Aorta (tissue), 5 donors: ENCODE measurements around the gene CELF2. TPM values are rescaled to one million over a fixed set of nuclear protein-coding genes. Genes with fewer than 3 reads are reported as not detected.

Experiments
- ATAC-seq: fragments of 200-7000 bp; cut with Tn5 transposase; one replicate; pipeline ENCODE4 v1.9.1; 2022; ENCODE audit warnings: moderate library complexity; ENCODE audit not compliant: low FRiP score
- DNase-seq, 2 donors: peaks; one replicate each; pipeline ENCODE4 v3.0.0-alpha.2; 2020
- H3K27ac ChIP-seq, 2 donors: one replicate each; pipeline ENCODE4 v1.5.1; 2013; ENCODE audit warnings: low read length in 2 of 2, mild to moderate bottlenecking in 2 of 2, moderate library complexity in 2 of 2, control low read depth in 1 of 2, inconsistent platforms in 1 of 2, low read depth in 1 of 2
- H3K27me3 ChIP-seq, 2 donors: one replicate each; pipeline ENCODE4 v1.6.1; 2013; ENCODE audit warnings: control low read depth in 1 of 2, low read length in 1 of 2, mild to moderate bottlenecking in 1 of 2, moderate library complexity in 1 of 2; ENCODE audit not compliant: insufficient read depth in 2 of 2, control insufficient read depth in 1 of 2
- H3K36me3 ChIP-seq, 2 donors: one replicate each; pipeline ENCODE4 v1.6.1; 2013; ENCODE audit warnings: control low read depth in 1 of 2, low read length in 1 of 2, mild to moderate bottlenecking in 1 of 2; ENCODE audit not compliant: insufficient read depth in 2 of 2, control insufficient read depth in 1 of 2
- H3K4me1 ChIP-seq, 2 donors: one replicate each; pipeline ENCODE4 v1.6.1; 2013; ENCODE audit warnings: low read length in 2 of 2, control low read depth in 1 of 2, mild to moderate bottlenecking in 1 of 2, moderate library complexity in 1 of 2; ENCODE audit not compliant: insufficient read depth in 2 of 2, control insufficient read depth in 1 of 2
- H3K4me3 ChIP-seq, 2 donors: one replicate each; pipeline ENCODE4 v1.5.1; 2013; ENCODE audit warnings: low read length in 2 of 2, control low read depth in 1 of 2, mild to moderate bottlenecking in 1 of 2
- H3K9me3 ChIP-seq: one replicate; pipeline ENCODE4 v1.6.1; 2013; ENCODE audit warnings: mild to moderate bottlenecking, low read length; ENCODE audit not compliant: control insufficient read depth
- WGBS, 2 donors: extraction: QIAGEN DNeasy Blood & Tissue Kit; methylation state at CpG; one replicate each; pipeline ENCODE4 v1.1.7; 2013; 5-methylcytosine and 5-hydroxymethylcytosine counted together
- intact Hi-C, 2 donors: fragments of 100-400 bp; cut with DNase I; formaldehyde crosslinking; loops; one replicate each; pipeline versions ENCODE4 v1.14.2 to v1.15.0; 2022
- polyA plus RNA-seq, 2 donors: library from polyadenylated mRNA; stranded (reverse); fragments of 200-250 nt; gene quantifications; one replicate each; pipeline ENCODE4 v1.2.3, GENCODE V29; 2013
- total RNA-seq, 2 donors: library from RNA; stranded (reverse); fragmentation: NEBNext Ultra II Directional; extraction: Animal tissue kit (Norgen Biotek cat#: 25700); gene quantifications; one replicate each; pipeline ENCODE4 v1.2.1, GENCODE V29; 2021
- donor health status: healthy with polysubstance abuse.
- donor health status: Bipolar disorder and iron deficiency.
- donor health status: DM: no; HTN: no; CAD: no.
- donor health status: DM: no; HTN: no; CAD: no.
- donor health status: DM: yes; HTN: yes; CAD: no.

Gene CELF2
- total and polyA plus RNA-seq, 4 donors: 10.9 to 55.4 (median 36.4) TPM

- no peak for DNase-seq
- no peak overlapping the region for H3K27ac ChIP-seq
- no peaks in the 10 kb centered on the region for H3K9me3 ChIP-seq
- H3K36me3 ChIP-seq: no peaks in the 10 kb centered on the region
- H3K4me3 ChIP-seq: no peak overlapping the region
- intact Hi-C loops: no loop called here
- H3K4me1 ChIP-seq: no peaks in the 10 kb centered on the region
- 93 to 95% methylated on average over 5 of the region's 5 CpGs for WGBS, 2 donors
- ATAC-seq: no peak
- no peaks in the 10 kb centered on the region for H3K27me3 ChIP-seq
These were observed 173.5 kb downstream of the CELF2 start for GRCh38 chr10:11191190-11191589.

- intact Hi-C loops: no loop called here
- no peaks in the 10 kb centered on the region for H3K4me1 ChIP-seq
- ATAC-seq (no peak), DNase-seq (no peak)
- no peaks in the 10 kb centered on the region for H3K9me3 ChIP-seq
- 81 to 83% methylated on average over 5 of the region's 5 CpGs for WGBS, 2 donors
- no peak overlapping the region for H3K27ac ChIP-seq
- no peak overlapping the region for H3K4me3 ChIP-seq
- H3K36me3 ChIP-seq: no peaks in the 10 kb centered on the region
- no peaks in the 10 kb centered on the region for H3K27me3 ChIP-seq
These were observed 174.0 kb downstream of the CELF2 start for GRCh38 chr10:11191678-11192077.

- WGBS, 2 donors: 73 to 76% methylated on average over 11 of the region's 11 CpGs
- DNase-seq: peak in 1 of 2 donors; percentile 75
- Histone ChIP-seq H3K4me3 (no peak overlapping the region), H3K36me3 (no peaks in the 10 kb centered on the region), H3K27ac (no peak overlapping the region), H3K4me1 (no peaks in the 10 kb centered on the region), H3K9me3 (no peaks in the 10 kb centered on the region), H3K27me3 (no peaks in the 10 kb centered on the region)
- peak; percentile 66 for ATAC-seq
- intact Hi-C loops: no loop called here
These were observed 174.8 kb downstream of the CELF2 start for GRCh38 chr10:11192304-11193000.

- WGBS, 2 donors: 55 to 58% methylated on average over 7 of the region's 7 CpGs
- no peaks in the 10 kb centered on the region for H3K4me1 ChIP-seq
- no peak overlapping the region for H3K27ac ChIP-seq
- H3K4me3 ChIP-seq: no peak overlapping the region
- no peak for DNase-seq
- H3K36me3 ChIP-seq: no peaks in the 10 kb centered on the region
- H3K27me3 ChIP-seq: no peaks in the 10 kb centered on the region
- no peak for ATAC-seq
- H3K9me3 ChIP-seq: no peaks in the 10 kb centered on the region
- intact Hi-C loops: no loop called here
These were observed 175.4 kb downstream of the CELF2 start for GRCh38 chr10:11193001-11193551.

GRCh38 chr10:11194859-11195586 is 177.4 kb downstream of the CELF2 start:
- DNase-seq (no peak), ATAC-seq (no peak)
- no peak overlapping the region for H3K27ac ChIP-seq
- no peaks in the 10 kb centered on the region for H3K4me1 ChIP-seq
- WGBS, 2 donors: 92 to 93% methylated on average over 8 of the region's 8 CpGs
- no peaks in the 10 kb centered on the region for H3K27me3 ChIP-seq
- H3K9me3 ChIP-seq: no peaks in the 10 kb centered on the region
- intact Hi-C loops: no loop called here
- H3K4me3 ChIP-seq: no peak overlapping the region
- no peaks in the 10 kb centered on the region for H3K36me3 ChIP-seq

- no peaks in the 10 kb centered on the region for H3K36me3 ChIP-seq
- ATAC-seq (no peak), DNase-seq (no peak)
- H3K4me1 ChIP-seq: no peaks in the 10 kb centered on the region
- no peak overlapping the region for H3K4me3 ChIP-seq
- H3K27ac ChIP-seq: no peak overlapping the region
- H3K27me3 ChIP-seq: no peaks in the 10 kb centered on the region
- H3K9me3 ChIP-seq: no peaks in the 10 kb centered on the region
- 91 to 93% methylated on average over 7 of the region's 7 CpGs for WGBS, 2 donors
- intact Hi-C loops: no loop called here
These were observed 178.0 kb downstream of the CELF2 start for GRCh38 chr10:11195623-11196022.

GRCh38 chr10:11197266-11197712 is 179.6 kb downstream of the CELF2 start:
- Histone ChIP-seq H3K9me3 (no peaks in the 10 kb centered on the region), H3K4me3 (no peak overlapping the region), H3K4me1 (no peaks in the 10 kb centered on the region), H3K36me3 (no peaks in the 10 kb centered on the region), H3K27me3 (no peaks in the 10 kb centered on the region), H3K27ac (no peak overlapping the region)
- DNase-seq (peak in 1 of 2 donors; percentile 74), ATAC-seq (no peak)
- WGBS, 2 donors: 77 to 83% methylated on average over 7 of the region's 7 CpGs
- intact Hi-C loops: no loop called here

GRCh38 chr10:11197878-11198277 is 180.2 kb downstream of the CELF2 start:
- ATAC-seq (no peak), DNase-seq (no peak)
- no peaks in the 10 kb centered on the region for H3K4me1 ChIP-seq
- no peaks in the 10 kb centered on the region for H3K36me3 ChIP-seq
- H3K27ac ChIP-seq: no peak overlapping the region
- WGBS, 2 donors: 71 to 72% methylated on average over 3 of the region's 3 CpGs
- H3K27me3 ChIP-seq: no peaks in the 10 kb centered on the region
- intact Hi-C loops: no loop called here
- H3K9me3 ChIP-seq: no peaks in the 10 kb centered on the region
- no peak overlapping the region for H3K4me3 ChIP-seq

GRCh38 chr10:11201911-11202310 is 184.2 kb downstream of the CELF2 start:
- DNase-seq (no peak), ATAC-seq (no peak)
- intact Hi-C loops: no loop called here
- Histone ChIP-seq H3K27ac (no peak overlapping the region), H3K9me3 (no peaks in the 10 kb centered on the region), H3K4me3 (no peak overlapping the region), H3K4me1 (no peaks in the 10 kb centered on the region), H3K27me3 (no peaks in the 10 kb centered on the region), H3K36me3 (no peaks in the 10 kb centered on the region)
- WGBS, 2 donors: 77 to 78% methylated on average over 5 of the region's 5 CpGs
